ENCODE results near the gene GRID1.

GRID1 gene

DNA sequence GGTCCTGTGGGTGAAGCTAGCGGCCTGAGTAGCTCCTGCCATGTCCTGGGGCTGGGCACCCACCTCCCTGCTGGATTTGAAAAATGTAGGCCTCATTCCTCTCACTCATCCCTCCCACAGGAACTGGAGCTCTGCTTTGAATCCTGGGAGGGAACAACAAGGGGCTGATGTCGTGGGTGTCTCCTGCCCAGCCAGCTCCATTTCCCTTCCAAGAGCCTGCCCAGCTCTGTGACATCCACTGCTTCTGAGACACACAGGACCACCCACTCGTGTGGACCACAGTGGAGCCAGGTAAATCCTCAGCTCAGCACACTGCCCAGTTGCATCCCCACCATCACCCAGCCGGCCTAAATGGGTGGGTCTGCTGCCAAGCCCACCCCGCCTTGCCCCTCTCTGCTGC lies 579.2 kb downstream of the GRID1 start:
- H3K4me2 ChIP-seq (ENCODE audit: low read depth, low read length) = no peak overlapping the region
- no peak overlapping the region for H3K9ac ChIP-seq (ENCODE audit: low read length)
- H4K20me1 ChIP-seq (ENCODE audit: insufficient read depth, low read length) = no peaks in the 10 kb centered on the region
- no peaks in the 10 kb centered on the region for H3F3A ChIP-seq (ENCODE audit: insufficient read depth, low read length)
- no peaks in the 10 kb centered on the region for H3K79me2 ChIP-seq (ENCODE audit: low read length)
- H3K4me3 ChIP-seq (ENCODE audit: low read length) = no peak overlapping the region
- no peaks in the 10 kb centered on the region for H3K9me3 ChIP-seq (replicated peaks; ENCODE audit: insufficient read depth, low read length)
- H3K27ac ChIP-seq (ENCODE audit: low read length) = no peak overlapping the region
- H3K27me3 ChIP-seq (replicated peaks; ENCODE audit: insufficient read depth, low read length) = no peaks in the 10 kb centered on the region
- H3K36me3 ChIP-seq (replicated peaks; ENCODE audit: insufficient read depth, low read length) = no peaks in the 10 kb centered on the region
- H2AFZ ChIP-seq (ENCODE audit: low read length) = no peak overlapping the region
- no peaks in the 10 kb centered on the region for H3K4me1 ChIP-seq (ENCODE audit: low read length)
- no peak for DNase-seq
- H3K9me2 ChIP-seq (replicated peaks; ENCODE audit: insufficient read depth, low read length) = no peaks in the 10 kb centered on the region
- no peak for TF ChIP-seq EZH2 (optimal IDR thresholded peaks at IDR 0.05; ENCODE audit: low read depth, low read length)
- TF ChIP-seq, protein P1, sequence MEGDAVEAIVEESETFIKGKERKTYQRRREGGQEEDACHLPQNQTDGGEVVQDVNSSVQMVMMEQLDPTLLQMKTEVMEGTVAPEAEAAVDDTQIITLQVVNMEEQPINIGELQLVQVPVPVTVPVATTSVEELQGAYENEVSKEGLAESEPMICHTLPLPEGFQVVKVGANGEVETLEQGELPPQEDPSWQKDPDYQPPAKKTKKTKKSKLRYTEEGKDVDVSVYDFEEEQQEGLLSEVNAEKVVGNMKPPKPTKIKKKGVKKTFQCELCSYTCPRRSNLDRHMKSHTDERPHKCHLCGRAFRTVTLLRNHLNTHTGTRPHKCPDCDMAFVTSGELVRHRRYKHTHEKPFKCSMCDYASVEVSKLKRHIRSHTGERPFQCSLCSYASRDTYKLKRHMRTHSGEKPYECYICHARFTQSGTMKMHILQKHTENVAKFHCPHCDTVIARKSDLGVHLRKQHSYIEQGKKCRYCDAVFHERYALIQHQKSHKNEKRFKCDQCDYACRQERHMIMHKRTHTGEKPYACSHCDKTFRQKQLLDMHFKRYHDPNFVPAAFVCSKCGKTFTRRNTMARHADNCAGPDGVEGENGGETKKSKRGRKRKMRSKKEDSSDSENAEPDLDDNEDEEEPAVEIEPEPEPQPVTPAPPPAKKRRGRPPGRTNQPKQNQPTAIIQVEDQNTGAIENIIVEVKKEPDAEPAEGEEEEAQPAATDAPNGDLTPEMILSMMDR (IDR thresholded peaks at IDR 0.05; ENCODE audit: low read length) = no peak

DNA sequence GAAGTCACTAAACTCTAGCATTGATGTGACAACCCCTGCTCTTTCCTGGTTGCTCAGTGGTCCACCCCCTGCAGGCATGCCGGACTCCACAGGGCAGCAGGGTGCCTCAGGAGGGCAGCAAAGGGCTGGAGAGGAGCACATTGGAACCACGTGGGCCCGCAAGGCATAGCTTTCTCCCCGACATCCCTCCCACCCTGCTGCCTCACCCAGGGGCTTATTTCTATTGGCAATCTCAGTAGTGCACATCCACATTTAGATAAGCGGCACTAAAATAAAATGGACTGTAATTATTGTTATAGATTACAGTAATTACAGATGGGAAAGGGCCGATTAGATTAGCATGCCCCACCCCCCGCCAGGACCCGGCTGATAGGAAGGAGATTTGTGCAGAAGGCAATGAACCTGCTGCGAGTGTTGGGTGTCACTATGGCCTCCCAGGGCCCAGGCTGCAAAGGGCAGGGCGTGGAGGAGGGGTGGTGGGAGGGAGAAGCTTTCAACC lies 580.1 kb downstream of the GRID1 start:
- Histone ChIP-seq H3K9me2 (replicated peaks; ENCODE audit: insufficient read depth, low read length) (no peaks in the 10 kb centered on the region), H3K4me2 (ENCODE audit: low read depth, low read length) (no peak overlapping the region), H3K27me3 (replicated peaks; ENCODE audit: insufficient read depth, low read length) (no peaks in the 10 kb centered on the region), H3K4me1 (ENCODE audit: low read length) (no peaks in the 10 kb centered on the region), H3K27ac (ENCODE audit: low read length) (no peak overlapping the region), H4K20me1 (ENCODE audit: insufficient read depth, low read length) (no peaks in the 10 kb centered on the region), H3K36me3 (replicated peaks; ENCODE audit: insufficient read depth, low read length) (no peaks in the 10 kb centered on the region), H3F3A (ENCODE audit: insufficient read depth, low read length) (no peaks in the 10 kb centered on the region), H3K9me3 (replicated peaks; ENCODE audit: insufficient read depth, low read length) (no peaks in the 10 kb centered on the region), H3K79me2 (ENCODE audit: low read length) (no peaks in the 10 kb centered on the region), H3K4me3 (ENCODE audit: low read length) (no peak overlapping the region), H2AFZ (ENCODE audit: low read length) (no peak overlapping the region), H3K9ac (ENCODE audit: low read length) (no peak overlapping the region)
- TF ChIP-seq EZH2 (optimal IDR thresholded peaks at IDR 0.05; ENCODE audit: low read depth, low read length) (no peak), EZH2phosphoT487 (IDR thresholded peaks at IDR 0.05; ENCODE audit: low read length) (no peak)
- TF ChIP-seq, protein P1 (IDR thresholded peaks at IDR 0.05; ENCODE audit: low read length) = 0 out of 2 replicates have a peak, but pooled peaks have one; percentile 4
- DNase-seq = no peak

DNA sequence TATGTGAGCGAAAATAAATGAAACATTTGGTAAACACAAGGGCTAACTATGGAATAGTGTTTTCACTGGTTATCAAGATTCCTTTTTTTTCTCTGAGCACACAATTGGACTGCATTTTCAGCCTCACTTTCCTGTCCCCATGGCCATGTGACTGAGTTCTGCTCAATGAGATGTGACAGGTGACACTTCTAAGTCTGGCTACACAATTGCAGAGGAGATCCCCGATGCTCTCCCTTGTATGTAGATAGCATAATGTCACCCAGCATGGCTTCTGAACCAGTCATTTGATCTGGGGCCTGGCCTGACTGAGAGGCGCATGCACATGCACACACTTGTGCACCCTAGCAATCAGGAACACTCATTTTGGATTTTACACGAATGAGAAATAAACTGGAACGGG lies 581.8 kb downstream of the GRID1 start:
- H3K4me1 ChIP-seq (ENCODE audit: low read length) = no peaks in the 10 kb centered on the region
- no peaks in the 10 kb centered on the region for H3K79me2 ChIP-seq (ENCODE audit: low read length)
- H3K27me3 ChIP-seq (replicated peaks; ENCODE audit: insufficient read depth, low read length) = no peaks in the 10 kb centered on the region
- no peaks in the 10 kb centered on the region for H4K20me1 ChIP-seq (ENCODE audit: insufficient read depth, low read length)
- no peaks in the 10 kb centered on the region for H3F3A ChIP-seq (ENCODE audit: insufficient read depth, low read length)
- no peak overlapping the region for H3K27ac ChIP-seq (ENCODE audit: low read length)
- DNase-seq = no peak
- no peak overlapping the region for H3K9ac ChIP-seq (ENCODE audit: low read length)
- no peak overlapping the region for H3K4me2 ChIP-seq (ENCODE audit: low read depth, low read length)
- TF ChIP-seq, protein P1 (IDR thresholded peaks at IDR 0.05; ENCODE audit: low read length) = no peak
- TF ChIP-seq EZH2phosphoT487 (IDR thresholded peaks at IDR 0.05; ENCODE audit: low read length) = no peak
- TF ChIP-seq EZH2 (optimal IDR thresholded peaks at IDR 0.05; ENCODE audit: low read depth, low read length) = no peak
- no peak overlapping the region for H3K4me3 ChIP-seq (ENCODE audit: low read length)
- no peaks in the 10 kb centered on the region for H3K9me2 ChIP-seq (replicated peaks; ENCODE audit: insufficient read depth, low read length)
- H3K36me3 ChIP-seq (replicated peaks; ENCODE audit: insufficient read depth, low read length) = no peaks in the 10 kb centered on the region
- no peaks in the 10 kb centered on the region for H3K9me3 ChIP-seq (replicated peaks; ENCODE audit: insufficient read depth, low read length)
- H2AFZ ChIP-seq (ENCODE audit: low read length) = no peak overlapping the region
